ENCODE results near the gene KRTAP5-9. TPM values are rescaled to one million over a fixed set of nuclear protein-coding genes. Genes with fewer than 3 reads are reported as not detected.

Gene KRTAP5-9

Small RNAs within 50 kb of the gene (small RNA-seq; reads per million reads assigned to genes)
- not detected for gene AP000867.1 (ENCODE audit: insufficient read depth)
- not detected for gene KRTAP5-14P (ENCODE audit: insufficient read depth)
